Activated CD4-positive, CD25-positive, alpha-beta regulatory T cell treated with anti-CD3 and anti-CD28 coated beads, Interleukin-2, amount 50 U/mL, for 16 hours (primary cell): ENCODE data around the gene LY6G6D.

Experiments
- DNase-seq: peaks from one replicate; pipeline ENCODE4 v3.0.0-alpha.2; 2020; ENCODE audit warnings: low read depth, low spot score

Gene LY6G6D

GRCh38 chr6:31764198-31764597, 49.0 kb downstream of the LY6G6D start:
- no peak for DNase-seq

GRCh38 chr6:31765559-31765909, 50.4 kb downstream of the LY6G6D start:
- DNase-seq: no peak

GRCh38 chr6:31765910-31766794, 51.0 kb downstream of the LY6G6D start:
- no peak for DNase-seq

DNA sequence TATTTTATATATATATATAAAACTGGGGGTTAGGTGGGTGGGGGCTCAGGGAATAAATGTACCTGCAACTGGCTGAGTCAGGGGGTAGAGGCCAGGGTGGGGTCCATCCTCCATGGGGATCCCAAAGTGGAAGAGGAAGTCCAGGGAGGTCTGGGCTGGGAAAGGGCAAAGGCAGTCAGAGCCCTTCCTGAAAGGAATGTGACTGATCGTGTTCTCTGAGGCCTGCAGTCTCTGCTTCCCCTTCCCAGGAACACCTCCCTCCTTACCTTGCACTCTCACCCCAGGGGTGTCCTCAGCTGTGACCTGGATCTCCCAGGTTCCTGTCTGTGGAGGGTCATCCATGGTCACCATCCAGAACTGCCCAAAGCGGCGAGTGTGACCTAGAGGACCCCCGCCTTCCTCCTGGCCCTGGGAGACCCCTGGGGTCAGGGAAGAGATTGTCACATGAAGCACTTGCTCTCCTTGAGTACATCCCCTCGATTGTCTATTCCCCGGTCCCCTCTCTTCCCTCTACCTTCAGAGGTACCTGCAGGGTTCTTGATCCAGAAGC, 52.0 kb downstream of the LY6G6D start:
- DNase-seq: no peak
